Esophagus squamous epithelium (tissue), 4 donors: ENCODE data around the gene FAM32A.

Experiments
- CTCF ChIP-seq, 6 experiments: fragments of 450-650 bp in 4 of 6; fragments of 200-600 bp in 2 of 6; sonication (generic) in 2 of 6; IDR thresholded peaks; one replicate each; pipeline ENCODE4 v1.5.1; 2016 to 2019; ENCODE audit warnings: antibody characterized with exemption in 6 of 6, mild to moderate bottlenecking in 4 of 6, moderate library complexity in 4 of 6
- POLR2A ChIP-seq, 4 donors: fragments of 450-650 bp; IDR thresholded peaks; one replicate each; pipeline ENCODE4 v1.6.1; 2017; ENCODE audit warnings: antibody characterized with exemption in 4 of 4, mild to moderate bottlenecking in 4 of 4, moderate library complexity in 3 of 4

DNA sequence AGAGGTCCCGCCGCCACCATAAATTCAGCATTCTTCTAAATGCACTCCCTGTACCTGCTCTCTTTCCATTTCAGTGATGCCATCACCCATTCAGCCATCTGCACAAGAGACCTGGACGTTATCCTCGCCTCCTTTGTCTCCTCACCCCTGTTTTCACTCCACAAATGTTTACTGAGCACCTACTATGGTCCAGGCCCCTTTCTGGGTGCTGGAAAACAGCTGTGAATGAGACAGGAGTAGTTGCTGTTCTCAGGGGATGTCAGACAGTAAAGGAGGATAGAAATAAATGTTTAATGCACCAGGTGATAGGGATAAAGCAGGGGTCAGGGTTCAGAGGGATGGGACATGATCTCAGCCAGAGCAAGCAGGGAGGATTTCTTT, 15.8 kb downstream of the FAM32A start:
- TF ChIP-seq POLR2A (IDR thresholded peaks at IDR 0.05) (no peak), CTCF (IDR thresholded peaks at IDR 0.05) (no peak)
